ENCODE data around the gene TSPAN4. TPM values are rescaled to one million over a fixed set of nuclear protein-coding genes. Genes with fewer than 3 reads are reported as not detected.

Gene TSPAN4
- total and polyA plus RNA-seq, 2 donors (not counting 1 experiment from before 2014, with no cell fraction given): 102 to 191 TPM

DNA sequence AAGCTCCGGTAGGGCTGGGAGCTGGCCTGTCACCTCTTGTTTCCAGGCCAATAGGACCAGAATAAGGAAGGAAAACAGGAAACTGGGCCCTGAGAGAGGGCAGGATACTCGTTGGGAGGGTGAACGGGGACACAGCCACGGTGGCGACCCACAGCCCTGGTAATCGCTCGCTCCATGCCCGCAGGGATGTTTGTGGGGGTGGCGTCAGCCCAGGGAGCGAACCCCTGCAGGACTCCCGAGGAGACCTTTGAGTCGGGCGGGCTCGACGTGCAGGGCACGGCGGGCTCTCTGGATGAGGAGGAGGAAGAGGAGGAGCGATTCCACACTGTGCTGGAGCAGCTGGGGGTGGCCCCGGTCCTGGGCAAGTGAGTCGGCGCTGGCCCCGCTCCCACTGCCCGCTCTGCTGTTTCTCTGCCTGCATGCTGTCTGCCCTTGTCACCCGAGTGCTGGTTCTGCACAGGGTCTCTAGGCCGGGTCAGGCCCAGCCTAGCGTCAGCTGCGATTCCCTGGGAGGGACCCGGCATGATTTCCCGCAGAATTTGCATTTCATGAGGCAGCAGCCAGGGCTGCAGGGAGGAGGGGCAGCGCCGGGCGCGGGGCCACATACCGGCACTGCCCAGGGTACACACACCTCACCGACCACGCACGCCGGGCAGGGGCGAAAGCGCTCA, 13.3 kb upstream of the TSPAN4 start:
- Histone ChIP-seq H3K27me3 (ENCODE audit: control insufficient read depth, insufficient read depth, low read length) (no peaks in the 10 kb centered on the region), H4K20me1 (ENCODE audit: control insufficient read depth, extremely low read depth, insufficient read depth, low read length) (no peaks in the 10 kb centered on the region), H3K4me3 (replicated peaks in 1 of 4; ENCODE audit: control extremely low read depth in 1 of 4, insufficient read depth in 1 of 4, low read depth in 3 of 4, low read length in 4 of 4) (peak overlapping the region in 3 of 4 experiments; percentile 7 to 38 (median 14)), H3K27ac (ENCODE audit: insufficient read depth, low read length) (no peak overlapping the region), H3K9me3 (ENCODE audit: control insufficient read depth, insufficient read depth, low read depth, low read length) (no peaks in the 10 kb centered on the region), H3K36me3 (ENCODE audit: control insufficient read depth, insufficient read depth, low read length) (peaks cover 4% of the 10 kb centered on the region), H2AFZ (ENCODE audit: low read length) (peak overlapping the region; percentile 17), H3K4me1 (ENCODE audit: control insufficient read depth, extremely low read depth, insufficient read depth, low read length) (peaks cover 30% of the 10 kb centered on the region), H3K9ac (ENCODE audit: insufficient read depth, low read length) (no peak overlapping the region), H3K79me2 (ENCODE audit: control insufficient read depth, insufficient read depth, low read length) (peaks cover 9% of the 10 kb centered on the region), H3K4me2 (ENCODE audit: extremely low read depth, insufficient read depth, low read length) (peak overlapping the region; percentile 88)
- no peak for DNase-seq (ENCODE audit: low read depth in 2 of 2)
- no peak for TF ChIP-seq EZH2 (IDR thresholded peaks at IDR 0.05; ENCODE audit: low read length, missing control alignments)
- TF ChIP-seq, protein P1, sequence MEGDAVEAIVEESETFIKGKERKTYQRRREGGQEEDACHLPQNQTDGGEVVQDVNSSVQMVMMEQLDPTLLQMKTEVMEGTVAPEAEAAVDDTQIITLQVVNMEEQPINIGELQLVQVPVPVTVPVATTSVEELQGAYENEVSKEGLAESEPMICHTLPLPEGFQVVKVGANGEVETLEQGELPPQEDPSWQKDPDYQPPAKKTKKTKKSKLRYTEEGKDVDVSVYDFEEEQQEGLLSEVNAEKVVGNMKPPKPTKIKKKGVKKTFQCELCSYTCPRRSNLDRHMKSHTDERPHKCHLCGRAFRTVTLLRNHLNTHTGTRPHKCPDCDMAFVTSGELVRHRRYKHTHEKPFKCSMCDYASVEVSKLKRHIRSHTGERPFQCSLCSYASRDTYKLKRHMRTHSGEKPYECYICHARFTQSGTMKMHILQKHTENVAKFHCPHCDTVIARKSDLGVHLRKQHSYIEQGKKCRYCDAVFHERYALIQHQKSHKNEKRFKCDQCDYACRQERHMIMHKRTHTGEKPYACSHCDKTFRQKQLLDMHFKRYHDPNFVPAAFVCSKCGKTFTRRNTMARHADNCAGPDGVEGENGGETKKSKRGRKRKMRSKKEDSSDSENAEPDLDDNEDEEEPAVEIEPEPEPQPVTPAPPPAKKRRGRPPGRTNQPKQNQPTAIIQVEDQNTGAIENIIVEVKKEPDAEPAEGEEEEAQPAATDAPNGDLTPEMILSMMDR (conservative IDR thresholded peaks at IDR 0.05 in 1 of 2, IDR thresholded peaks at IDR 0.05 in 1 of 2; ENCODE audit: low read depth in 1 of 2, low read length in 2 of 2): no peak

DNA sequence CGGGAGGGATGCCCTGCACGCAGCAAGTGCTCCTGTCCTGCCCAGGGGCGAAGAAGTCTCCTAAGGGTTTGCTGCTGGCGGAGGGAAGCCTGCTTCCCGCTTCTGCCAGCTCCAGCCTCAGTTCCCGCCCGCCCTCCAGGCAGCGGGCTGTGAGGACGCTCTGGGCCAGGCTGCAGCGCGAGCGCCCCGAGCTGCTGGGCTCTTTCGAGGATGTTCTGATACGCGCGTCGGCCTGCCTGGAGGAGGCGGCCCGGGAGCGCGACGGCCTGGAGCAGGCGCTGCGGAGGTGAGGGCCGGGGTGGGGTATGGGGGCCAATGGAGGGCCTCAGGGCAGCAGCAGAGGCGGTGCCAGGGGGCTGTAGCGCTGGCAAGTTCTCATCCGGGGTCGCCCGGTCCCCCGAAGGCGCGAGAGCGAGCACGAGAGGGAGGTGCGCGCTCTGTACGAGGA, 12.8 kb upstream of the TSPAN4 start:
- Histone ChIP-seq H3K27me3 (ENCODE audit: control insufficient read depth, insufficient read depth, low read length) (no peaks in the 10 kb centered on the region), H2AFZ (ENCODE audit: low read length) (no peak overlapping the region), H3K4me1 (ENCODE audit: control insufficient read depth, extremely low read depth, insufficient read depth, low read length) (peaks cover 34% of the 10 kb centered on the region), H3K9me3 (ENCODE audit: control insufficient read depth, insufficient read depth, low read depth, low read length) (no peaks in the 10 kb centered on the region), H3K4me3 (replicated peaks in 1 of 4; ENCODE audit: control extremely low read depth in 1 of 4, insufficient read depth in 1 of 4, low read depth in 3 of 4, low read length in 4 of 4) (peak overlapping the region in 3 of 4 experiments; percentile 7 to 38 (median 14)), H3K9ac (ENCODE audit: insufficient read depth, low read length) (no peak overlapping the region), H3K36me3 (ENCODE audit: control insufficient read depth, insufficient read depth, low read length) (peaks cover 2% of the 10 kb centered on the region), H3K27ac (ENCODE audit: insufficient read depth, low read length) (no peak overlapping the region), H4K20me1 (ENCODE audit: control insufficient read depth, extremely low read depth, insufficient read depth, low read length) (no peaks in the 10 kb centered on the region), H3K79me2 (ENCODE audit: control insufficient read depth, insufficient read depth, low read length) (peaks cover 15% of the 10 kb centered on the region), H3K4me2 (ENCODE audit: extremely low read depth, insufficient read depth, low read length) (peak overlapping the region; percentile 88)
- TF ChIP-seq, protein P1 (conservative IDR thresholded peaks at IDR 0.05 in 1 of 2, IDR thresholded peaks at IDR 0.05 in 1 of 2; ENCODE audit: low read depth in 1 of 2, low read length in 2 of 2): no peak
- no peak for TF ChIP-seq EZH2 (IDR thresholded peaks at IDR 0.05; ENCODE audit: low read length, missing control alignments)
- no peak for DNase-seq (ENCODE audit: low read depth in 2 of 2)

DNA sequence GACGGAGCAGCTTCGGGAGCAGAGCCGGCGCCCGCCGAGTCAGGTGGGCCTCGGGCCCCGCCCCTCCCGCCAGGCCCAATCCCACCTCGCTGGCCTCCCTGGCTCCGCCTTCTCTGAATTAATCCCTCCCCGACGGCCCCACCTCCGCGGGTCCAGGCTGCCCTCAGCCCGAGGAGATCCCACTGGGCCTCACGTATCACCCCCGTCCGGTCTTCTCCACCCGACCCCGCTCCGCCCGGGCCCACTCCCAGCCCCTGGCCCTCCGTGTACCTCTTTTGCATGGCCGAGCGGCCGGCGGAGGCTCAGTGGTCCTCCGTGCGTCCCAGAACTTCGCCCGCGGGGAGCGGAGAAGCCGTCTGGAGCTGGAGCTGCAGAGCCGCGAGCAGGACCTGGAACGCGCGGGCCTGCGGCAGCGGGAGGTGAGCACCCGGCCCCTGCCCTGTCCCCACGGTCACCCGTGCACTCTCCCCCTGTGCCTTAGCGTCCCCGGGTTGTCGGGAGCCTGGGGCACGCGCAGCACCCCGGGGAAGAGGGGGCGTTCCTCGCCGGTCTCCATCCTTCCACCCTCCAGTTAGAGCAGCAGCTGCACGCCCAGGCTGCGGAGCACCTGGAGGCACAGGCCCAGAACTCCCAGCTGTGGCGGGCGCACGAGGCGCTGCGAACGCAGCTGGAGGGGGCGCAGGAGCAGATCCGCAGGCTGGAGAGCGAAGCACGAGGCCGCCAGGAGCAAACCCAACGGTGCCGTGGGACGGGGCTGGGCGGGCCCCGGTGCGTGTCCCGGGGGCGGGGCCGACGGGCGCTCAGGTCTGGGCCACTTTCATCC, 12.1 kb upstream of the TSPAN4 start:
- peak; percentile 55 to 63 for DNase-seq (ENCODE audit: low read depth in 2 of 2)
- peaks cover 18% of the 10 kb centered on the region for H3K79me2 ChIP-seq (ENCODE audit: control insufficient read depth, insufficient read depth, low read length)
- TF ChIP-seq EZH2 (IDR thresholded peaks at IDR 0.05; ENCODE audit: low read length, missing control alignments): no peak
- TF ChIP-seq, protein P1 (conservative IDR thresholded peaks at IDR 0.05 in 1 of 2, IDR thresholded peaks at IDR 0.05 in 1 of 2; ENCODE audit: low read depth in 1 of 2, low read length in 2 of 2): no peak
- H4K20me1 ChIP-seq (ENCODE audit: control insufficient read depth, extremely low read depth, insufficient read depth, low read length): no peaks in the 10 kb centered on the region
- no peak overlapping the region for H2AFZ ChIP-seq (ENCODE audit: low read length)
- H3K4me2 ChIP-seq (ENCODE audit: extremely low read depth, insufficient read depth, low read length): peak overlapping the region; percentile 88
- no peak overlapping the region for H3K9ac ChIP-seq (ENCODE audit: insufficient read depth, low read length)
- peak overlapping the region in 2 of 4 experiments; percentile 12 to 45 for H3K4me3 ChIP-seq (replicated peaks in 1 of 4; ENCODE audit: control extremely low read depth in 1 of 4, insufficient read depth in 1 of 4, low read depth in 3 of 4, low read length in 4 of 4)
- H3K27me3 ChIP-seq (ENCODE audit: control insufficient read depth, insufficient read depth, low read length): no peaks in the 10 kb centered on the region
- H3K9me3 ChIP-seq (ENCODE audit: control insufficient read depth, insufficient read depth, low read depth, low read length): no peaks in the 10 kb centered on the region
- H3K4me1 ChIP-seq (ENCODE audit: control insufficient read depth, extremely low read depth, insufficient read depth, low read length): peaks cover 37% of the 10 kb centered on the region
- peaks cover 2% of the 10 kb centered on the region for H3K36me3 ChIP-seq (ENCODE audit: control insufficient read depth, insufficient read depth, low read length)
- H3K27ac ChIP-seq (ENCODE audit: insufficient read depth, low read length): no peak overlapping the region

All from fibroblast of lung (primary cell).